Peyer's patch (tissue), 4 donors: ENCODE results near the gene PIGP. TPM values are rescaled to one million over a fixed set of nuclear protein-coding genes. Genes with fewer than 3 reads are reported as not detected.
A peak's percentile ranks its signal among the peaks of the same experiment; 100 is the strongest.
"Not testable (repeated sequence)": the region's sequence is repeated elsewhere in the genome, so short reads cannot be mapped to it uniquely, and the experiment has no call there.

ENCODE experiments used
- DNase-seq, 3 donors: peaks; one replicate each; pipeline ENCODE4 v3.0.0-alpha.2; 2017 to 2019
- H3K27ac ChIP-seq, 4 donors: fragments of 200-600 bp; sonication (generic); one replicate each; pipeline ENCODE4 v1.5.1; 2016 to 2019
- H3K27me3 ChIP-seq, 2 donors: fragments of 200-600 bp; sonication (generic); one replicate each; pipeline ENCODE4 v1.5.1; 2019
- H3K36me3 ChIP-seq, 3 donors: fragments of 200-600 bp; sonication (generic); one replicate each; pipeline ENCODE4 v1.5.1; 2016 to 2019
- H3K4me1 ChIP-seq, 4 donors: fragments of 200-600 bp; sonication (generic); one replicate each; pipeline ENCODE4 v1.5.1; 2016 to 2019
- H3K4me3 ChIP-seq, 4 donors: fragments of 200-600 bp; sonication (generic); 1 replicate in 3 of 4; 2 replicates in 1 of 4; pipeline ENCODE4 v1.5.1; 2016 to 2019; ENCODE audit warnings: mild to moderate bottlenecking in 1 of 4
- H3K9me3 ChIP-seq, 4 donors: fragments of 200-600 bp; sonication (generic); one replicate each; pipeline ENCODE4 v1.5.1; 2016 to 2019; ENCODE audit warnings: mild to moderate bottlenecking in 1 of 4
- CTCF ChIP-seq, 6 experiments: fragments of 450-650 bp in 4 of 6; fragments of 200-600 bp in 2 of 6; sonication (generic) in 1 of 6; IDR thresholded peaks; one replicate each; pipeline ENCODE4 v1.5.1; 2017 to 2019; ENCODE audit warnings: antibody characterized with exemption in 6 of 6, mild to moderate bottlenecking in 3 of 6, moderate library complexity in 1 of 6
- POLR2A ChIP-seq, 2 donors: fragments of 450-650 bp; IDR thresholded peaks; one replicate each; pipeline ENCODE4 v1.5.1; 2017; ENCODE audit warnings: antibody characterized with exemption in 2 of 2, mild to moderate bottlenecking in 2 of 2, moderate library complexity in 2 of 2
- total RNA-seq, 4 donors: library from RNA; depleted of rRNA; stranded (reverse); fragments of >200 nt; gene quantifications; one replicate each; pipeline ENCODE4 v1.1.0, GENCODE V29; 2016

The PIGP gene
- total RNA-seq, 4 donors from 2014 or later = 11.4 to 26.4 (median 12.7) TPM

- H3K27me3 ChIP-seq = no peaks in the 10 kb centered on the region
- H3K4me3 ChIP-seq = no peak overlapping the region
- H3K4me1 ChIP-seq = no peaks in the 10 kb centered on the region
- peak overlapping the region in 2 of 4 donors; percentile 24 to 30 for H3K27ac ChIP-seq
- DNase-seq = peak in 1 of 3 donors; percentile 69
- no peaks in the 10 kb centered on the region for H3K36me3 ChIP-seq
- TF ChIP-seq CTCF (IDR thresholded peaks at IDR 0.05) (peak in 1 of 6 experiments; percentile 7), POLR2A (IDR thresholded peaks at IDR 0.05) (no peak)
- H3K9me3 ChIP-seq = no peaks in the 10 kb centered on the region
Measured at GRCh38 chr21:37060296-37060695, 12.6 kb downstream of the PIGP start.

GRCh38 chr21:37059181-37059580 lies 13.7 kb downstream of the PIGP start:
- Histone ChIP-seq H3K36me3 (no peaks in the 10 kb centered on the region), H3K27ac (no peak overlapping the region), H3K27me3 (no peaks in the 10 kb centered on the region), H3K4me3 (no peak overlapping the region), H3K4me1 (no peaks in the 10 kb centered on the region), H3K9me3 (no peaks in the 10 kb centered on the region)
- no peak for DNase-seq
- TF ChIP-seq POLR2A (IDR thresholded peaks at IDR 0.05) (no peak), CTCF (IDR thresholded peaks at IDR 0.05) (no peak)

GRCh38 chr21:37058261-37058660 lies 14.6 kb downstream of the PIGP start:
- Histone ChIP-seq H3K4me1 (no peaks in the 10 kb centered on the region), H3K4me3 (no peak overlapping the region), H3K27ac (no peak overlapping the region), H3K36me3 (no peaks in the 10 kb centered on the region), H3K27me3 (no peaks in the 10 kb centered on the region), H3K9me3 (no peaks in the 10 kb centered on the region)
- TF ChIP-seq POLR2A (IDR thresholded peaks at IDR 0.05) (no peak), CTCF (IDR thresholded peaks at IDR 0.05) (no peak)
- no peak for DNase-seq

GRCh38 chr21:37057614-37058013 lies 15.3 kb downstream of the PIGP start:
- no peaks in the 10 kb centered on the region for H3K27me3 ChIP-seq
- no peak for TF ChIP-seq POLR2A (IDR thresholded peaks at IDR 0.05)
- no peak for TF ChIP-seq CTCF (IDR thresholded peaks at IDR 0.05)
- H3K36me3 ChIP-seq = no peaks in the 10 kb centered on the region
- H3K4me1 ChIP-seq = no peaks in the 10 kb centered on the region
- no peak for DNase-seq
- no peak overlapping the region for H3K4me3 ChIP-seq
- H3K27ac ChIP-seq = no peak overlapping the region
- H3K9me3 ChIP-seq = no peaks in the 10 kb centered on the region

GRCh38 chr21:37055271-37055855 lies 17.5 kb downstream of the PIGP start:
- Histone ChIP-seq H3K9me3 (no peaks in the 10 kb centered on the region), H3K27me3 (no peaks in the 10 kb centered on the region), H3K36me3 (no peaks in the 10 kb centered on the region), H3K4me1 (no peaks in the 10 kb centered on the region), H3K27ac (no peak overlapping the region), H3K4me3 (no peak overlapping the region)
- no peak for DNase-seq
- no peak for TF ChIP-seq CTCF (IDR thresholded peaks at IDR 0.05)
- TF ChIP-seq POLR2A (IDR thresholded peaks at IDR 0.05) = no peak

GRCh38 chr21:37049741-37050140 lies 23.1 kb downstream of the PIGP start:
- not testable (repeated sequence) for DNase-seq, H3K4me3 ChIP-seq, H3K36me3 ChIP-seq, H3K9me3 ChIP-seq, H3K27me3 ChIP-seq, H3K4me1 ChIP-seq, H3K27ac ChIP-seq
